Osteocyte (in vitro differentiated cells): ENCODE measurements around the gene ULK1. TPM values are rescaled to one million over a fixed set of nuclear protein-coding genes. Genes with fewer than 3 reads are reported as not detected.
A peak's percentile ranks its signal among the peaks of the same experiment; 100 is the strongest.

Experiments used
- DNase-seq: peaks from one replicate; pipeline ENCODE4 v3.0.0; 2021; ENCODE audit warnings: mixed read lengths; ENCODE audit not compliant: unreplicated experiment; ENCODE audit errors: extremely low spot score
- H3K27ac Mint-ChIP-seq: one replicate; pipeline ENCODE4 v1.8.0; 2021; ENCODE audit warnings: mild to moderate bottlenecking, mixed read lengths; ENCODE audit not compliant: unreplicated experiment
- H3K27me3 Mint-ChIP-seq: one replicate; pipeline ENCODE4 v1.8.0; 2021; ENCODE audit warnings: mixed read lengths; ENCODE audit not compliant: unreplicated experiment
- H3K36me3 Mint-ChIP-seq: one replicate; pipeline ENCODE4 v1.8.0; 2021; ENCODE audit warnings: mixed read lengths; ENCODE audit not compliant: unreplicated experiment
- H3K4me1 Mint-ChIP-seq: one replicate; pipeline ENCODE4 v1.8.0; 2021; ENCODE audit warnings: mixed read lengths; ENCODE audit not compliant: unreplicated experiment
- H3K4me3 Mint-ChIP-seq: one replicate; pipeline ENCODE4 v1.8.0; 2021; ENCODE audit warnings: mild to moderate bottlenecking, moderate library complexity, mixed read lengths; ENCODE audit not compliant: unreplicated experiment
- H3K9me3 Mint-ChIP-seq: one replicate; pipeline ENCODE4 v1.8.0; 2021; ENCODE audit warnings: mixed read lengths; ENCODE audit not compliant: unreplicated experiment
- CTCF ChIP-seq: fragments of 200-600 bp; sonication (generic); IDR thresholded peaks from 2 replicates; pipeline ENCODE4 v1.5.0; 2021; ENCODE audit warnings: antibody characterized with exemption, mild to moderate bottlenecking, moderate library complexity
- total RNA-seq: library from RNA; stranded (reverse); gene quantifications from 2 replicates; pipeline ENCODE4 v1.2.1, GENCODE V29; 2021

ULK1 gene
- total RNA-seq, 1 donor from 2014 or later: 69.6 TPM

- no peak for DNase-seq
- H3K4me1 Mint-ChIP-seq: peaks cover 20% of the 10 kb centered on the region
- H3K36me3 Mint-ChIP-seq: no peaks in the 10 kb centered on the region
- H3K27me3 Mint-ChIP-seq: no peaks in the 10 kb centered on the region
- H3K4me3 Mint-ChIP-seq: peak overlapping the region; percentile 81
- peak overlapping the region; percentile 79 for H3K27ac Mint-ChIP-seq
- H3K9me3 Mint-ChIP-seq: no peaks in the 10 kb centered on the region
- TF ChIP-seq CTCF: no peak
Measured at GRCh38 chr12:131895640-131896079, 1.2 kb downstream of the ULK1 start.

- Mint-ChIP-seq H3K4me1 (peaks cover 22% of the 10 kb centered on the region), H3K9me3 (no peaks in the 10 kb centered on the region), H3K4me3 (peak overlapping the region; percentile 81), H3K27me3 (no peaks in the 10 kb centered on the region), H3K27ac (peak overlapping the region; percentile 80), H3K36me3 (no peaks in the 10 kb centered on the region)
- TF ChIP-seq CTCF: no peak
- DNase-seq: no peak
Measured at GRCh38 chr12:131896080-131896810, 1.8 kb downstream of the ULK1 start.

GRCh38 chr12:131896811-131897270 lies 2.4 kb downstream of the ULK1 start:
- Mint-ChIP-seq H3K9me3 (no peaks in the 10 kb centered on the region), H3K4me3 (peak overlapping the region; percentile 81), H3K27ac (peak overlapping the region; percentile 80), H3K27me3 (no peaks in the 10 kb centered on the region), H3K36me3 (no peaks in the 10 kb centered on the region), H3K4me1 (peaks cover 22% of the 10 kb centered on the region)
- no peak for TF ChIP-seq CTCF
- no peak for DNase-seq

GRCh38 chr12:131897276-131897675 lies 2.9 kb downstream of the ULK1 start:
- Mint-ChIP-seq H3K9me3 (no peaks in the 10 kb centered on the region), H3K27me3 (no peaks in the 10 kb centered on the region), H3K4me1 (peaks cover 24% of the 10 kb centered on the region), H3K4me3 (no peak overlapping the region), H3K36me3 (peaks cover 2% of the 10 kb centered on the region), H3K27ac (no peak overlapping the region)
- TF ChIP-seq CTCF: no peak
- DNase-seq: no peak

- Mint-ChIP-seq H3K4me3 (no peak overlapping the region), H3K27me3 (no peaks in the 10 kb centered on the region)
Measured at GRCh38 chr12:131897875-131898274, 3.5 kb downstream of the ULK1 start.

More at GRCh38 chr12:131897875-131898274, 3.5 kb downstream of the ULK1 start:
- H3K4me1 Mint-ChIP-seq: peaks cover 27% of the 10 kb centered on the region
- TF ChIP-seq CTCF: no peak
- no peaks in the 10 kb centered on the region for H3K9me3 Mint-ChIP-seq
- no peak overlapping the region for H3K27ac Mint-ChIP-seq
- peaks cover 2% of the 10 kb centered on the region for H3K36me3 Mint-ChIP-seq
- no peak for DNase-seq
